Panc1 (cell line): ENCODE measurements around the gene KMT2D.

ENCODE experiments used
- CTCF ChIP-seq: fragments of 450-650 bp; IDR thresholded peaks from 2 replicates; pipeline ENCODE4 v1.5.1; 2017; ENCODE audit warnings: mild to moderate bottlenecking
- POLR2AphosphoS5 ChIP-seq: IDR thresholded peaks from 2 replicates; pipeline ENCODE4 v1.6.1; 2012; ENCODE audit warnings: mild to moderate bottlenecking, low read depth, low read length, moderate library complexity
- REST ChIP-seq, 2 experiments: IDR thresholded peaks; 2 replicates each; pipeline ENCODE4 v1.6.1; 2011 to 2012; ENCODE audit warnings: low read depth in 2 of 2, control low read depth in 1 of 2, low read length in 1 of 2, mild to moderate bottlenecking in 1 of 2, moderate library complexity in 1 of 2; ENCODE audit not compliant: insufficient read depth in 1 of 2
- SIN3A ChIP-seq: IDR thresholded peaks from 2 replicates; pipeline ENCODE4 v1.6.1; 2012; ENCODE audit warnings: low read depth, mild to moderate bottlenecking, low read length, moderate library complexity, borderline replicate concordance; ENCODE audit not compliant: insufficient read depth
- TCF7L2 ChIP-seq: IDR thresholded peaks from 2 replicates; pipeline ENCODE4 v1.6.1; 2011; ENCODE audit warnings: mild to moderate bottlenecking, low read depth, low read length, inconsistent platforms

DNA sequence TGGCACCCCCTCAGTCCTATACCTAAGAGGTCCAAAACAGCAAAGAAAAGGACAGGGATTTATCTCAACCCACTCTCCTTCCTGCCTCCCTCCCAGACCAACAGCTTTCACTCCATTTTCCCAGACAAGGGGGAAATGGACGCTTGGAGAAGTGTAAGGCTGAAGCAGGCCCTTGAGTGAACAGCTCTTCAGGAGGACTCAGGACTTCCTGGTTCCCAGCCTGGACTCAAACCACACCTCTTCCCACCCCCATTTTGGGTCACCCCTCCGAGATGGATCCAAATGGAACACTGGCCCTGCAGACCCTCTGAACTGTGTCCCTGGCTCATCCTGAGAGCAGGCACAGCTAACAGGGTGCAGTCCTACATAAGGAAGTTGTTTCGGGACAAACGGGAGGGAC, 2.7 kb downstream of the KMT2D start:
- no peak for TF ChIP-seq CTCF
- no peak for TF ChIP-seq POLR2AphosphoS5
- no peak for TF ChIP-seq SIN3A
- no peak for TF ChIP-seq REST (IDR thresholded peaks at IDR 0.05; ENCODE audit: insufficient read depth in 1 of 2, low read depth in 2 of 2, low read length in 1 of 2)
- no peak for TF ChIP-seq TCF7L2
